Right ventricle myocardium inferior (tissue), 1 donor: ENCODE measurements around the gene CTSS. TPM values are rescaled to one million over a fixed set of nuclear protein-coding genes. Genes with fewer than 3 reads are reported as not detected.
"Not testable (repeated sequence)": the region's sequence is repeated elsewhere in the genome, so short reads cannot be mapped to it uniquely, and the experiment has no call there.

Experiments used
- ATAC-seq: fragments of 200-7000 bp; cut with Tn5 transposase; one replicate; pipeline ENCODE4 v1.9.1; 2020; ENCODE audit warnings: mild to moderate bottlenecking, moderate library complexity
- DNase-seq: peaks from one replicate; pipeline ENCODE4 v3.0.0; 2021; ENCODE audit errors: missing footprints
- intact Hi-C: fragments of 100-400 bp; cut with DNase I; formaldehyde crosslinking; loops from one replicate; pipeline ENCODE4 v1.11.0; 2022
- total RNA-seq: library from RNA; stranded (reverse); fragmentation: NEBNext Ultra II Directional; extraction: Animal tissue kit (Norgen Biotek cat#: 25700); gene quantifications from one replicate; pipeline ENCODE4 v1.2.1, GENCODE V29; 2021
- donor health status: DM: no; HTN: yes; CAD: no; lungs with severe emphysema.

The CTSS gene
- total RNA-seq, 1 donor from 2014 or later = 38.4 TPM

DNA sequence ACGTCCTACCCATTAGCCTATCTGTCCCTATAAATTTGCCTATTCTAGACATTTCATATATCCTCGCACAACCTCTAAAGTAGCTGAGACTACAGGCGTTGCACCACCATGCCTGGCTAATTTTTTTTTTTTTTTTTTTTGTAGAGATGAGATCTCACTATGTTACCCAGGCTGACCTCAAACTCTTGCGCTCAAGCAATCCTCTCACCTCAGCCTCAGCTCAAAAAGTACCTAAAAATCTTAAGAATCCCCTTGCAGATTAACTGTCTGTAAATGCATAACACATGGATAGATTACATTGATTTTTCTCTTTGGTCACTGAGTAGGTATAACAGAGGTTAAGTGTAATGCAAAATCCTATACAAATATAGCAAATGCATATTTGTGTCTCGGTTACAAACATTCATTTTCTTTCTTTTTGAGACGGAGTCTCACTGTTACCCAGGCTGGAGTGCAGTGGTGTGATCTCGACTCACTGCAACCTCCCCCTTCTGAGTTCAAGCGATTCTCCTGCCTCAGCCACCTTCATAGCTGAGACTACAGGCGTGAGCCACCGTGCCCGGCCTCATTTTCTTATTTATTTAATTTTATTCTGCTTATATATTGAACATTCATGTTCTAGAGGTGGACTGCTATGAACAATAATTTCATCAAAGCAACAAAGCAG lies 47.2 kb downstream of the CTSS start:
- intact Hi-C loops = no loop called here
- ATAC-seq (no peak), DNase-seq (no peak)

DNA sequence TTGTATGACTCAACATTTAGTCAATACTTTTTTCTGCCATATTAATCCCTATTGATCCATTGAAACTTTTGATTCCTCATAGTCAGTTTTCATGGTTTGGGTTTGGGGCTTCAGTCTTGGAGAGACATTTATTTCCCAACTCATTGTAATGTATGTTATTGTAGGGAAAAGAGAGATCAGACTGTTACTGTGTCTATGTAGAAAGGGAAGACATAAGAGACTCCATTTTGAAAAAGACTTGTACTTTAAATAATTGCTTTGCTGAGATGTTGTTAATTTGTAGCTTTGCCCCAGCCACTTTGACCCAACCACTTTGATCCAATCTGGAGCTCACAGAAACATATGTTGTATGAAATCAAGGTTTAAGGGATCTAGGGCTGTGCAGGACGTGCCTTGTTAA lies 56.5 kb downstream of the CTSS start:
- ATAC-seq, DNase-seq, intact Hi-C loops: not testable (repeated sequence)

DNA sequence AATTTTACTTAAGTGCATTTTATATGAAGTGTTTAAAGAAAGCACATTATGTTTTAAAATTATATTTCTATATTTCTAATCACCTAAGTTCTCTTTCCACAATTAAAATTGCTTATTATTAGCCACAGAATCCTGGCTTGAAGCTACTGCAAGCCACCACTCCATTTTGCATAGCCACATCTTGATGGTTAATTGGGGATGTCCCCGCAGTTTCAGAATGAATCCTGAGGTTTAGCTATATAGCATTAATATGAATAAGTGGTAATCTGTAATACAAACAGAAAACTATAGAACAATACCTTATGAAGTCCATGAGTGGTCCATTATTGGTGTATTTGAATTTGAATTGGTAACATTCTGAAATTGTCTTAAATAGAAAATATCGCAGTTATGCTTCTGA lies 57.0 kb downstream of the CTSS start:
- intact Hi-C loops = no loop called here
- ATAC-seq = no peak
- DNase-seq = no peak

DNA sequence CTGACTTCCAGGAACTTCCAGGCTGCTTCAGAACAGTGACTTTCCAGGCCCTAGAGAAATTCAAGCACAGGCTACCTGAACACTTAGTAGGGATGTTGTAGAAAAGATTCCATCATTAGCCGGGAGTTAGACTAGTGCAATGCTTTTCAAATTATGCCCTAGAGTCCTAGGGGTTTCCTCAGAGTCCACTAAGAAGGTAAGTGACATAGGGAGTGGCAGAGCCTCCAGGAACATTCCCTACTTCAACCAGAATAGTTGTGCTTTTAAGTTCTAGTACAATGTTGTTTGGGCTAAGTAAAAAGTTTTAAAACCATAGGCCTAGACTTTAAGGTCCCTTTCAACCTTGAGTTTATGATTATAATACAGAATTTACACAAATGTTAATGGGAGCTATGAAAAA lies 59.5 kb downstream of the CTSS start:
- ATAC-seq (no peak), DNase-seq (no peak)
- intact Hi-C loops = no loop called here

DNA sequence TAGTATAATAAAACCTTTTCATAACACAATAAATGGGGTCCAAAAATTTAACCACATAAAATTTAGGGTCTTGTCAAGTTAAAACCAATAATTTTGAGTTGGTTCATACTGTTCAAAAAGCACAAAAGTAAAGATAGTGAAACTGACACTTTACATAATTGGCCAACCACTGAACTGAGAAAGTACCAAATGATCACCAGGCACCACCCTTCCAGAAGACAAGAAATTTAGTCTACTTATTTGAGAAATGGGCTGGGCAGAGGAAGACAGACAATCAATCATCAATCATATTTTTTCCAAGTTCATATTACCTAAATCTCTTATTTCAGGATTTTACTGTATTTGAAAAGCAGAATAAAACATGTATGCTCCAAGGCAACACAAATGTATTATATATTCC lies 62.2 kb downstream of the CTSS start:
- no peak for DNase-seq
- no peak for ATAC-seq
- intact Hi-C loops = no loop called here

DNA sequence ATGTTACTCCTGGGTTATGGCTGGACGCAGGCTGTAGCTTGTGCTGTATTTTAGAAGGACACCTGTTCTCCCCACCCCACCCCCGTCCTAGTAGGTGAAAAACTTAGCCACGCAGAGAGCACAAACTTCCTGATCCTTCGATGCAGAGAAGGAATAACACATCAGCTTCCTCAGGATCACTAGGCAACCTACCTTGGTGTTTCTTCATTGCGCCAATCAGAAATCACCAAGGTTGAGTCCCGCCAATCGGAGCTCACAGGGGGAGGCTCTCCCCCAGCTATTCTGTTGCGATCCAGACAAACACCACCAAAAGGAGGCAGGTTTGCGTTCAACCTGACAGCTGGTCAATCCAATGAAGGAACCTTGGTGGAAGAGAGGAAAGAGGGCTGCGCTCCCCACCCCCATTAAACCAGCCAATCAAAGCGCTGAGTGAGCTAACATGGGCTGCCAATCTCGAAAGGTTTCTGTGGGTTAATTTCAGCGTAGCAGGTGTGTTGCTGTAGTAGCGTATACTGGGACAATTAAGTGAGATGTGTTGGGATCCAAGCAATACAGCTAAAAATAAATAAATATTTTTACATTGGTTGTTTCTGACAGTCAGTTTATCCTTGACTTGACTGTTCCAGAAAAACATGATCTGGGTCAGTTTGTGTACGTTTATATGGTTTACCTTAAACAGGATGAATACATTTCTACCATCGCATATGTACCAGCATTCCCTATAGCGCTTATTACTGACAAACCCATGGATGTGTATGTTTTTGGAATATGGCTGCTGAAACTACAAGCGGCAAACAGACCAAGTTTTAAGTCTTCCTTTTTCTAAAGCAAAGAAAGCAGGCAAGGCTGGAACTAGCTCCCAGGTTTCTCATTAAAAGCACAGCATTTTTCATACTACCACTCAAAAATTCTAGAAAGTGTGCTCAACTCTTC lies 68.3 kb downstream of the CTSS start, which contains the start of gene GOLPH3L:
TSS of gene GOLPH3L (minus strand) at position 160 of the 933 bp plus-strand sequence. CDS start 2,316 bp downstream, outside the sequence.
- intact Hi-C loops = loop anchor here (2.0 kb wide), 1 partner anchor 136 kb away; no protein-coding TSS in a partner anchor
- peak; percentile 100 for ATAC-seq
- peak; percentile 86 for DNase-seq

DNA sequence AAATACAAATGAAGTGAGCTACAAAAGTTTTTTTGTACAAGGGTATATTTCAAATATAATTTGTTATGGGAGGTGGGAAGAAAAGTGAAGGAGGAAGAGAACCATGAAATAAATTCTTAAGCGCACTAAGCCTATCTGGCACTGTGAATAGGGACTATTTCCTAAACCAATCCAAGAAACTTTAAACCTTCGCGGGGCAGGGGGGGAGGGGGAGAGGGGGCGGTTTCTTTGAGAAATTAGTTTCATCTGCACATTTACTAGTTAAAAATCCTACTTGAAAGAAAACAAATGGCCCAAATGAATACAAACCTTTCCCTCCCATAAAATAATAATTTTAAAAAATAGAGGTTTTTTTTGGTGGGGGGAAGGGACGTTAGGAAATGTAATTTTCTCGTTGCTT lies 69.0 kb downstream of the CTSS start:
- DNase-seq = no peak
- intact Hi-C loops = loop anchor here (2.0 kb wide), 1 partner anchor 136 kb away; no protein-coding TSS in a partner anchor
- ATAC-seq = no peak

DNA sequence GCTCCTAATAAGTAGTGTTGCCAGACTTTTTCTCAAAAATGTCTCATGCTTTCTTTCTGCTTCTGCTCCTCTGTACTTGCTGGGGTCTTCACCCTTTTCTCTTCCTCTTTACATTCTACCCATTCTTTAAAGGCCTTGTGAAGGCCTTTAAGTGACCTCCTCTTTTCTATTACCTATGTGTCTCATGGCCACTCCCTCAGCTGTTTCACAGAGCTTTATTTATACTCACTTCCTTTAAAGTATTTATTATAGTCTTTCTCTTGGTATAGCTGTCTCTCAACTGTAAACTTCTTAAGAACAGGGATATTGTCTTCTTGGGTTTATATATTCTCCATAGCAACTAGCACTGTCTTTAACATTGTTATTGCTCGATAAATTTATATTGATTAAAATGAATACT lies 69.4 kb downstream of the CTSS start:
- intact Hi-C loops = loop anchor here (2.0 kb wide), 1 partner anchor 135 kb away; no protein-coding TSS in a partner anchor
- no peak for DNase-seq
- no peak for ATAC-seq

DNA sequence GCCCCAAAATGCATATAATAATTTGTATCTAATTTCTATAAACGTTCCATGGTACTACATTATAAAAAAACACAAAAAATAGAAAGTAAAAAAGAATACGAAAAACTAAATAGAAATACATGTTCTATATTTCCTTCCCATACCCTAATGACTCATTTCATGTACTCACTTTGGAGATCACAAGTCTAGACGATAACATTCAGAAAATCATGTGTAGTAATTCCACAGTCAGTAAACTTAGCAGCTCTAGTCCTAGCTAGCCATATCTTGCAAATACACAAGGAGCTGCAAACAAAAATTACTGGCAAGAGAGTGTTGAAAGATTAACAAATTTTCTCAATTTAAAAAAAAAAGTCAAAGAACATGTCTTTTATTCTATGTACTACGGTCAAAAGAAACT lies 70.0 kb downstream of the CTSS start:
- intact Hi-C loops = no loop called here
- no peak for DNase-seq
- no peak for ATAC-seq

DNA sequence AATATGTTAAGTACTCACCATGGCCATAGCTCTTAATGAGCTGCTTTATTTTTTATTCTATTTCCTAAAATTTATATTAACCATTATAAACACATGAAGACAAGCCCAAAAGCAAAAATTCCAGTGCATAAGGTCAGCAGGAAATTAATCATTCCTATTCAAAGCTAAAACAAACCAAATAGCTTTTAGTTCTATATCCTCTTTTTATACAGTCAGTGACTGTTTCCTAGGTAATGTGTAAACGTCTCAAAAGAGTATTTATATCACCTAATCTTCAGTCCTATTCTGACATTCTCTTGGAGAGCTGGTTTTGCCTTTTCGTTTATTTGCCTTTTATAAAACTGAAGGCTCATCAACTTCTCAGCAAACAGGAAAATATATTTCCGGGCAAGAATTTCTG lies 72.9 kb downstream of the CTSS start:
- no peak for ATAC-seq
- intact Hi-C loops = no loop called here
- DNase-seq = no peak

DNA sequence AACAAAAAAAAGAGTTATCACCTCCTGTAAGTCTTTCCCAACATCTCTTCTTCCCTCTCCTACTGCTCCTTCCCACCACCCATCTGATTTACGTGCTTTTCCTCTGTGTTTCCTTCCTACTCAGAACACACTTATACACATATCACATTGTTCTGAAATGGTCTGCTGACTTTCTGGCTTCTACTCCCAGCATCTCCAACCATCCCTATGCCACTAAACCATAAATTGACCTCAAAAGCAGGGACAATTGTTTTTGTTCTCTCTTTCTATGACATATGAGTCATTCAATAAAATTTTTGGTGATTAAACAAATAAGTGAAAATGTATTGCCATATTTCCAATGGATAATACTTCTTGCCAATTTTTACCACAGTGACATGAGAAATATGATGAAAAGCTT lies 76.8 kb downstream of the CTSS start:
- no peak for ATAC-seq
- intact Hi-C loops = no loop called here
- no peak for DNase-seq

DNA sequence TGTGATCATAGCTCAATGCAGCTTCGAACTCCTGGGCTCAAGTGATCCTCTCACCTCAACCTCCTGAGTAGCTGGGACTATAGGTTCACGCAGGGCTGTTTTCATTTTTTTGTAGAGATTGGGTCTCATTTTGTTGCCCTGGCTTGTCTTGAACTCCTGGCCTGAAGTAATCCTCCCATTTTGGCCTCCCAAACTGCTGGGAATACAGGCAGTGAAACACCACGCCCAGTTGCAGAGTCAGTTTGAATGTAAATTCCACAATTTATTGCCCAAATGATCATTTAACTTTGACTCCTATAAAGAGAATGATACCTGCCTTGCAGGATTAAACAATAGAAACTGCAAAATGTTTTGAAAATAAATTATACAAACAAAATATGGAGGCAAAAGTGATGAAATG lies 79.3 kb downstream of the CTSS start:
- ATAC-seq = no peak

DNA sequence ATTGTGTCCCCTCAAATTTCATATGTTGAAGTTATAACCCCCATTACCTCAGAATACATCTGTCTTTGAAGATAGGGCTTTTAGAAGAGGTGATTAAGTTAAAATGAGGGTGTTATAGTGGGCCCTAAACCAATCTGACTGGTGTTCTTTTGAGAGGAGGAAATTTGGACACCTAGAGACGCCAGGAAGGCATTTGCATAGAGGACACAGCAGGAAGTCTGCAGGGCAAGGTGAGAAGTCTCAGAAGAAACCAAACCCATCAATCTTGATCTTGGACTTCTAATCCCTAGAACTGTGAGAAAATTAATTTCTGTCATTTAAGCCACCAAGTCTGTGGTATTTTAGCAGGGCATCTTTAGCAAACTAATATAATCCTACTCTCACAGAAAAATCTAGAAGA lies 81.7 kb downstream of the CTSS start:
- intact Hi-C loops = no loop called here
- no peak for ATAC-seq
- no peak for DNase-seq

More for the DNA sequence above, 79.3 kb downstream of the CTSS start:
- intact Hi-C loops = no loop called here
- DNase-seq = no peak

Other genes starting within 250 kb of the CTSS start
- gene ADAMTSL4, start 216.4 kb downstream of the CTSS start, total RNA-seq = 80.3 TPM
- 99.7 TPM for gene MCL1, start 186.2 kb downstream of the CTSS start, total RNA-seq
- gene ENSA, start 136.2 kb downstream of the CTSS start, total RNA-seq = 131 TPM
- gene GOLPH3L, start 68.6 kb downstream of the CTSS start, total RNA-seq = 16.5 TPM
- gene HORMAD1, start 44.9 kb downstream of the CTSS start, total RNA-seq = not detected
- 6.2 TPM for gene CTSK, start 42.5 kb upstream of the CTSS start, total RNA-seq
- gene ARNT, start 110.8 kb upstream of the CTSS start, total RNA-seq = 28.9 TPM
- not detected for gene CTXND2, start 121.4 kb upstream of the CTSS start, total RNA-seq
- 16.2 TPM for gene SETDB1, start 160.6 kb upstream of the CTSS start, total RNA-seq
- 92.6 TPM for gene CERS2, start 209.1 kb upstream of the CTSS start, total RNA-seq
- not detected for gene ANXA9, start 216.5 kb upstream of the CTSS start, total RNA-seq
- gene MINDY1, start 241.1 kb upstream of the CTSS start, total RNA-seq = 38.5 TPM
- 42.1 TPM for gene PRUNE1, start 242.7 kb upstream of the CTSS start, total RNA-seq